Hepatocyte (in vitro differentiated cells): ENCODE measurements around the gene DIP2B. TPM values are rescaled to one million over a fixed set of nuclear protein-coding genes. Genes with fewer than 3 reads are reported as not detected.
A peak's percentile ranks its signal among the peaks of the same experiment; 100 is the strongest.

Experiments
- DNase-seq: peaks from one replicate; pipeline ENCODE4 v3.0.0-alpha.2; 2016; ENCODE audit warnings: low spot score
- H2AFZ ChIP-seq: fragments of 200-600 bp; sonication (generic); 2 replicates; pipeline ENCODE4 v1.6.0; 2016; ENCODE audit warnings: antibody characterized with exemption, mild to moderate bottlenecking
- H3K27ac ChIP-seq: fragments of 200-600 bp; sonication (generic); 2 replicates; pipeline ENCODE4 v1.5.1; 2016; ENCODE audit warnings: mild to moderate bottlenecking
- H3K27me3 ChIP-seq: fragments of 200-600 bp; sonication (generic); 2 replicates; pipeline ENCODE4 v1.6.1; 2016
- H3K36me3 ChIP-seq: fragments of 200-600 bp; sonication (generic); replicated peaks from 2 replicates; pipeline ENCODE4 v1.5.1; 2016; ENCODE audit warnings: low read depth; ENCODE audit not compliant: insufficient read depth
- H3K4me1 ChIP-seq: fragments of 200-600 bp; sonication (generic); 2 replicates; pipeline ENCODE4 v1.5.1; 2016; ENCODE audit warnings: mild to moderate bottlenecking, moderate library complexity; ENCODE audit not compliant: insufficient read depth
- H3K4me2 ChIP-seq: fragments of 200-600 bp; sonication (generic); 2 replicates; pipeline ENCODE4 v1.6.0; 2016
- H3K4me3 ChIP-seq: fragments of 200-600 bp; sonication (generic); 2 replicates; pipeline ENCODE4 v1.5.1; 2016; ENCODE audit warnings: mild to moderate bottlenecking
- H3K79me2 ChIP-seq: fragments of 200-600 bp; sonication (generic); 2 replicates; pipeline ENCODE4 v1.6.0; 2017; ENCODE audit warnings: mild to moderate bottlenecking
- H3K9me2 ChIP-seq: fragments of 200-600 bp; sonication (generic); replicated peaks from 2 replicates; pipeline ENCODE4 v1.6.0; 2017; ENCODE audit warnings: mild to moderate bottlenecking; ENCODE audit not compliant: insufficient read depth
- H3K9me3 ChIP-seq: fragments of 200-600 bp; sonication (generic); 2 replicates; pipeline ENCODE4 v1.5.1; 2016; ENCODE audit warnings: low read depth, mild to moderate bottlenecking
- H4K20me1 ChIP-seq: fragments of 200-600 bp; sonication (generic); 2 replicates; pipeline ENCODE4 v1.6.0; 2016; ENCODE audit warnings: mild to moderate bottlenecking; ENCODE audit not compliant: insufficient read depth, poor library complexity, severe bottlenecking
- EZH2 ChIP-seq: fragments of 200-600 bp; sonication (generic); IDR thresholded peaks from 2 replicates; pipeline ENCODE4 v1.6.1; 2016; ENCODE audit warnings: antibody characterized with exemption, mild to moderate bottlenecking, borderline replicate concordance
- EZH2phosphoT487 ChIP-seq: fragments of 200-600 bp; sonication (generic); IDR thresholded peaks from one replicate; pipeline ENCODE4 v1.6.1; 2018; ENCODE audit warnings: antibody characterized with exemption, mild to moderate bottlenecking, low read depth, moderate library complexity; ENCODE audit not compliant: unreplicated experiment, severe bottlenecking
- WGBS: methylation state at CpG from one replicate; pipeline ENCODE4 v1.1.6; 2016; ENCODE audit warnings: low lambda C conversion rate; ENCODE audit errors: missing lambda C conversion rate; 5-methylcytosine and 5-hydroxymethylcytosine counted together
- polyA plus RNA-seq: library from polyadenylated mRNA; unstranded; fragments of >200 nt; fragmentation: Nextera tagmentation; extraction: Ambion mirVana; gene quantifications from 2 replicates; pipeline ENCODE4 v1.2.1, GENCODE V29; 2016
- total RNA-seq: library from RNA; depleted of rRNA; stranded (reverse); fragments of >200 nt; gene quantifications from 2 replicates; pipeline ENCODE4 v1.2.3, GENCODE V29; 2014
- TF ChIP-seq, protein P1 (sequence below): fragments of 200-600 bp; sonication (generic); IDR thresholded peaks from 2 replicates; pipeline ENCODE4 v1.5.1; 2016; ENCODE audit warnings: antibody characterized with exemption, mild to moderate bottlenecking; ENCODE audit not compliant: poor library complexity

DIP2B gene
- total and polyA plus RNA-seq, 2 experiments from 2014 or later = 10.5 to 31.8 TPM

DNA sequence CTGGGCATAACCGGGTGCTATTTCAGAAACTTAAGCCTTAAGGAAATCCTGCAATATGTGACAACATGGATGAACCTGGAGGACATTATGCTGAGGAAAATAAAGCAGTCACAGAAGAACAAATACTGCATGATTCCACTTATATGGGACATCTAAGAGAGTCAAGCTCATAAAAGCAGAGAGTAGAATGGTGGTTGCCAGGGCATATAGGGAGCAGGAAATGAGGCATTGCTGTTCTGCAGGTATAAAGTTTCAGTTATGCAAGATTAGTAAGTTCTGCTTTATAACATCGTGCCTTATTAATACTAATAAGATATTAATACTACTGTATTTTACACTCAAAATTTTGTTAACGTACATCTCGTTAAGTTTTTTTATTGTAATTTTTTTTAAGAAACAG is 134.9 kb downstream of the DIP2B start:
- 84% methylated on average over 4 of the region's 4 CpGs for WGBS
- no peaks in the 10 kb centered on the region for H3K27me3 ChIP-seq

GRCh38 chr12:50640321-50640939 is 135.6 kb downstream of the DIP2B start:
- Histone ChIP-seq H3K4me1 (peaks cover 14% of the 10 kb centered on the region), H3K27me3 (no peaks in the 10 kb centered on the region), H3K9me2 (no peaks in the 10 kb centered on the region), H3K4me2 (no peak overlapping the region), H3K79me2 (peaks cover 30% of the 10 kb centered on the region), H3K27ac (no peak overlapping the region), H4K20me1 (no peaks in the 10 kb centered on the region), H2AFZ (no peak overlapping the region), H3K4me3 (no peak overlapping the region), H3K9me3 (no peaks in the 10 kb centered on the region), H3K36me3 (no peaks in the 10 kb centered on the region)
- WGBS = 93% methylated on average over 7 of the region's 7 CpGs
- DNase-seq = no peak
- TF ChIP-seq EZH2phosphoT487 (no peak), EZH2 (no peak)
- TF ChIP-seq, protein P1, sequence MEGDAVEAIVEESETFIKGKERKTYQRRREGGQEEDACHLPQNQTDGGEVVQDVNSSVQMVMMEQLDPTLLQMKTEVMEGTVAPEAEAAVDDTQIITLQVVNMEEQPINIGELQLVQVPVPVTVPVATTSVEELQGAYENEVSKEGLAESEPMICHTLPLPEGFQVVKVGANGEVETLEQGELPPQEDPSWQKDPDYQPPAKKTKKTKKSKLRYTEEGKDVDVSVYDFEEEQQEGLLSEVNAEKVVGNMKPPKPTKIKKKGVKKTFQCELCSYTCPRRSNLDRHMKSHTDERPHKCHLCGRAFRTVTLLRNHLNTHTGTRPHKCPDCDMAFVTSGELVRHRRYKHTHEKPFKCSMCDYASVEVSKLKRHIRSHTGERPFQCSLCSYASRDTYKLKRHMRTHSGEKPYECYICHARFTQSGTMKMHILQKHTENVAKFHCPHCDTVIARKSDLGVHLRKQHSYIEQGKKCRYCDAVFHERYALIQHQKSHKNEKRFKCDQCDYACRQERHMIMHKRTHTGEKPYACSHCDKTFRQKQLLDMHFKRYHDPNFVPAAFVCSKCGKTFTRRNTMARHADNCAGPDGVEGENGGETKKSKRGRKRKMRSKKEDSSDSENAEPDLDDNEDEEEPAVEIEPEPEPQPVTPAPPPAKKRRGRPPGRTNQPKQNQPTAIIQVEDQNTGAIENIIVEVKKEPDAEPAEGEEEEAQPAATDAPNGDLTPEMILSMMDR = no peak

More for the DNA sequence above, 134.9 kb downstream of the DIP2B start:
- H3K79me2 ChIP-seq = peaks cover 30% of the 10 kb centered on the region
- no peaks in the 10 kb centered on the region for H4K20me1 ChIP-seq
- TF ChIP-seq EZH2phosphoT487 (no peak), EZH2 (no peak)
- TF ChIP-seq, protein P1 = no peak
- peaks cover 21% of the 10 kb centered on the region for H3K4me1 ChIP-seq
- H3K4me3 ChIP-seq = no peak overlapping the region
- no peak overlapping the region for H3K27ac ChIP-seq
- no peaks in the 10 kb centered on the region for H3K36me3 ChIP-seq
- H3K9me2 ChIP-seq = no peaks in the 10 kb centered on the region
- H3K9me3 ChIP-seq = no peaks in the 10 kb centered on the region
- no peak for DNase-seq
- no peak overlapping the region for H2AFZ ChIP-seq
- no peak overlapping the region for H3K4me2 ChIP-seq

- WGBS = 75% methylated on average over 5 of the region's 5 CpGs
- no peaks in the 10 kb centered on the region for H3K27me3 ChIP-seq
- H3K4me3 ChIP-seq = no peak overlapping the region
- H3K27ac ChIP-seq = peak overlapping the region; percentile 71
- no peak overlapping the region for H3K4me2 ChIP-seq
- H3K9me2 ChIP-seq = no peaks in the 10 kb centered on the region
- no peaks in the 10 kb centered on the region for H4K20me1 ChIP-seq
- H2AFZ ChIP-seq = no peak overlapping the region
- no peak for DNase-seq
- peaks cover 34% of the 10 kb centered on the region for H3K79me2 ChIP-seq
- H3K36me3 ChIP-seq = no peaks in the 10 kb centered on the region
- TF ChIP-seq EZH2 (no peak), EZH2phosphoT487 (no peak)
- TF ChIP-seq, protein P1 = no peak
- peaks cover 11% of the 10 kb centered on the region for H3K4me1 ChIP-seq
- no peaks in the 10 kb centered on the region for H3K9me3 ChIP-seq
Measured at GRCh38 chr12:50641566-50641965, 136.8 kb downstream of the DIP2B start.
